Inflammatory macrophage treated with lipopolysaccharide for 1 hour (primary cell): ENCODE results near the gene INCENP.

ENCODE experiments used
- DNase-seq, 2 donors: peaks; one replicate each; pipeline ENCODE4 v3.0.0-alpha.2; 2020 to 2022

The INCENP gene

DNA sequence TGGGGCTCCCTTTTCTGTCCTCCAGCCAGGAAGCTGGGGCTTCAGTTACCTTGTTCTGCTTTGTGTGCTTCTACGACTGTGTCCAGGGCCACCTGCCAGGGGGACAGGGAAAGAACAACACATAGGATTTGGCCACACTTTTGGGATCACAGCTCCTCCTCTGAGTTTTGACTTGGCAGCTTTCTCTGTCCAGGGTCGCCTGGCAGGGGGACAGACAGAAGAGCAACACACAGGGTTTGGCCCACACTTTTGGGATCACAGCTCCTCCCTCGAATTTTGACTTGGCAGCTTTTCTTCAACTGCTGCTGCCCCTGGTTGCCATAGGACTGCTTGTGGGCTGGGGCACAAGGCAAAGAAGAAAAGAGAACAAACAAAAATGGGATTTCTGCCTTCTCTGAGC is 19.1 kb downstream of the INCENP start:
- DNase-seq: no peak

DNA sequence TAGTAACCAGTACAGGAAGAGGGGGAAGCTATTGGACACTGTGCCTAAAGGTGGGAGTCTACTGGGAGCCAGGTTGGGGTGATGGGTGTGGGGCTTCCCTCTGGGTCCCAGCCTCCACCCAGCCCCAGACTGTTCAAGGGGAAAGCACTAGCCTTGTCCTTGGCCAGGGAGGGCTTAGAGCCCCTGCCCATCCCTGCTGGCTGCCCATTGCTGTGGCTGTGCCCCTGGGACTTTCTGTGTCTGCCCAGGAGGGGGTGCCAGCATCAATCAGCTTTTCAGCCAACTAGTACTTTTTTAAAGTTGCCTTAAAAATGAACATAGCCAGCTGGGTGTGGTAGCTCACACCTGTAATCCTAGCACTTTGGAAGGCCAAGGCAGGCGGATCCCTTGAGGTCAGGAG is 19.9 kb downstream of the INCENP start:
- no peak for DNase-seq

GRCh38 chr11:62144641-62145255 is 20.9 kb downstream of the INCENP start:
- DNase-seq: no peak

GRCh38 chr11:62145261-62145871 is 21.6 kb downstream of the INCENP start:
- DNase-seq: no peak

DNA sequence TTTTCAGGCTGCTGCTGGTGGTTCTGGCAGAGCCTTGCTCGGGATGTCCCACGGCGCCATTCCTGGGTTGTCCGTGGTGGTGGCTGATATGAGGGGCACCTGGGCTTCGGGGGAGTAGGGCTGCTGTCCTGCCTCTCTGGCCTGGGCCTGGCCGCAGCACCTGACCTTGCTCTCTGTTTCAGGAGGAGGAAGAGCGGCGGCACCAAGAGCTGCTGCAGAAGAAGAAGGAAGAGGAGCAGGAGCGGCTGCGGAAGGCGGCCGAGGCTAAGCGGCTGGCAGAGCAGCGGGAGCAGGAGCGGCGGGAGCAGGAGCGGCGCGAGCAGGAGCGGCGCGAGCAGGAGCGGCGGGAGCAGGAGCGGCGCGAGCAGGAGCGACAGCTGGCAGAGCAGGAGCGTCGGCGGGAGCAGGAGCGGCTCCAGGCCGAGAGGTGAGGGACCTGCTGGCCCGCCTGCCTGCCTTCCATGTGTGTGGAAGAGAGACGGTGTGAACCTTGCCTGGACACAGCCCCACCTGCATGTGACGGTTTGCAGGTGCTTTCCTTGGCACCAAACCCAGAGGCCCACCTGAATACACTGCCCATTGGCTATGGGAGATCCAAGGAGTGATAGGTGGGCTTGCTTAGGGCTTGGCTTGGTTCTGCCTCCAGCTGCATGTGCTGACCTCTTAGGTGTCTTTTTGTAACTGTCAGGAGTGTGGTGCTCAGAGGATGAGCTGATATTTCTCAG is 22.8 kb downstream of the INCENP start:
- no peak for DNase-seq

DNA sequence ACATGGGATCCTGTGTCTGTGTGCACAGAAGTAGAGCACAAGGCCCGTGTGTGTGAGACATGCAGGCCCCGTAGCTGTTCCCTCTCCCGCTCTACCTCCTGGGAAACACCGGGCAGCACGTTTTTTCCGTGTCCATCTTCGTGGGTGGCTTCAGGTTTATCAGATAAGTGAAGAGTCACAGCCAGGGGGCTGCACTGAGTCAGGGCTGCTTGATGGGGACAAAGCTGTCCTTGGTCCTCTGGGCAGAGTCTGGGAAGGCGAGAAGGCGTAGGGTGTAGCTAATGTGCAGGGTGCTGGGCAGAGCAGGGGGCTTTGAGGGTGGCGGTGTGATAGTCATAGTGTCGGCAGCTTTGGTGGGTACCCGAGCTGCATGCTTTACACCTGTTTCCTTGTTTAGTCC is 23.7 kb downstream of the INCENP start:
- no peak for DNase-seq

- no peak for DNase-seq
Observed at GRCh38 chr11:62148271-62148980, 24.6 kb downstream of the INCENP start.

GRCh38 chr11:62149986-62150886 is 26.4 kb downstream of the INCENP start:
- no peak for DNase-seq

DNA sequence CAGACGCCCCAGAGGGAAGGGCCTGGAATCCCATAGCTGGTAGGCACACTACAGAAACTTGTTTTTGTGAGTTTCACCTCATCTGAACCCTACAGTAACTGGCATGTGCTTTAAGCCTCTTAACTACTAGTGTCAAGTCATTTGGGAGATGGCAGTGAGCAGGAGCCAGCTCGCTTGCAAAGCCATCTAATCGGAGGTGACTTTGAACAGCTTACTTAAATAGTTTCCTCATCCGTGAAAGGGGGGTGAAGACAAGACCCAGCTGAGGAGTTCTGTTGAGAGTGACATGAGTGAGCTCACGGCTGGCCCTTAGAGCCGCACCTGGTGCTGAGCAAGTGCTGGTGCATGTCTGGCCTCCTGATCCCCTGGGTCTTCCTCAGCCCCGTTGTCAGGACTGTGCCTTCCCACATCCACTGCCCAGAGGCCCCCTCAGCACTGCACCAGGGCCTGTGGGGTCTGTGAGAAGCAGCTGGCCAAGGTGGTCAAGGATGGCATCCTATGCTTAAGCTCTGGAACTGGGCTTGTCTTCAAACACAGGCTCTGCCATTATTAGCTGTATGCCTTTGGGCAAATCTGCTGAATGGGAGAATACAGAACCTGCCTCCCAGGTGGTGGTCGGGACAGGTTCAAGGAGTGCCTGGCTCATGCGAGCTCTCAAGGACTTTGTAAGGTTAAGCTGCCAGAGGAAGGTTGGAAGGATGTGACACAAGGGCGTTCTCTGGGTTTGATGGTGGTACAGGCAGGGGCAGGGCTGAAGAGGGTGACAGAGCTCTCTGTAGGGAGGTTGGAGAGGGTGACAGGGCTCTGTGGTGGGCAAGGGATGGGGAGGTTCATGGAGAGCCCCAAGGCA is 27.3 kb downstream of the INCENP start:
- DNase-seq: no peak

- DNase-seq: no peak
Observed at GRCh38 chr11:62151737-62152102, 27.9 kb downstream of the INCENP start.

DNA sequence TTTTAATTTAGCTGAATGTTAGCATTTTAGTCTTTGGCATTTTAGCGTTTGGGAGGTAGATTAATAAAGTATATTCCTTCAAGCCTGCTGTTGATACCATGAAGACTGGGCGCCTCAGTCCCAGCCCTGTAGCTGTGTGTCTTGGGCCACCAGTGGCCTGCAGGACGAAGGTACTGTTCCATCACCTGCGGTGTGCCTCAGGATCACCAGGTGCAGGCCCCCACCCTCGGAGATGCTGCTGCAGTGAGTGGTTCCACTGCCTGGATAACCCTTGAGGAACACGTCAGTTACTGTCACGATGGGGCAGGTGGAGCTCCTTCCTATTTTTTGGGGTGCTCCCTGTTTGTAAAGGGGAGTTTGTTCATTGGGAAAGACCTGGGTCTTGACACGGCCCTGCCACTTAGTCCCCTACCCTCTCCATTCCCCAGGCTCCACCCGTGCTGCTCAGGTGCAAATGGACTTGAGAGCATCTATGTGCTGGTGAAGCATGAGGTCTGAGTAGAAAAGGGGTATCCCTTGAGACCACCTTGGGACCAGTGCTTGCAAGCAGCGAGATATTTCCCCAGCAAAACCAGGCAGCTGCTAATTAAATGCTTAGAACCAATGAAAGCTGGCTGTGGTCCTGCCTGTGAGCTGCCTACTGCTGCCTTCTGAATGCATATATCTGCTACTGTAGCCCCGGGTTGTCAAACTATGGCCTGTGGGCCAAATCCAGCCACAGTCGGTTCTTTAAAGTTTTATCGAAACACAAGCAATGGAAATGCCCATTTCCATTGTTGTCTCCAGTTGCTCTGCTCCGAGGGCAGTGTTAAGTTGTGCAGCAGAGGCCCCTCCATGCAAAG is 28.7 kb downstream of the INCENP start:
- no peak for DNase-seq

- DNase-seq: peak; percentile 9 to 25
Observed at GRCh38 chr11:62153087-62153395, 29.2 kb downstream of the INCENP start.

- no peak for DNase-seq
Observed at GRCh38 chr11:62153617-62154016, 29.8 kb downstream of the INCENP start.

- DNase-seq: no peak
Observed at GRCh38 chr11:62157603-62158002, 33.8 kb downstream of the INCENP start.

DNA sequence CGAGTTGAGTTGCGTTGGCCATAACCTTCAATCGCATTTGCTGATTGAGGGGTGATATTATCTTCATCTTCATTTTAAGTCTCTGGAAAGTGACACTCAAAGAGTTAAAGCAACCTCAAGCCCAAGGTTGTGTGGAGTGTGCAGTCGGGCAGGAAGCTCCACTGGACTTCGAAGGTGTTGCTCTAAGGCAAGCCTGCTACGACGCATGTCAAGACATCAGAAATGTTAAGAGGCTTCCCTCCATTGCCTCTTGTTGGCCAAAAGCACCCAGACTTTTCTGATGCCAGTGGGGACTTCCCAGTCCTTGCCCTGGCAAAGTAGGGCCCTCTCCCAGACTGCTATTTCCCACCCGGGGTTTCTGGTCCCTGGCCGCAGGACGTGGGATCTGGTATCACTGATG is 42.6 kb downstream of the INCENP start:
- DNase-seq: no peak

DNA sequence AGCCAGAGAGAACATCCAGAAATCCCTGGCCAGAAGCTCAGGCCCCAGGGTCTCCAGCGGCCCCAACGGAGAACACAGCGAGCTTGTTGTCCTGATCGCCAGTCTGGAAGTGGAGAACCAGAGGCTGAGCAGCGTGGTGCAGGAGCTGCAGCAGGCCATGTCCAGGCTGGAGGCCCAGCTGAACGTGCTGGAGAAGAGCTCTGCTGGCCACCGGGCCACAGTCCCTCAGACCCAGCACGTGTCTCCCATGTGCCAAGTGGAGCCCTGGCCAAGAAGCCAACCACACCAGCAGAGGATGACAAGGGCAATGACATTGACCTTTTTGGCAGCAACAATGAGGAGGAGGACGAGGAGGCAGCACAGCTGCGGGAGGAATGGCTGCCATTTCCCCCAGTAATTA is 45.6 kb downstream of the INCENP start:
- no peak for DNase-seq

DNA sequence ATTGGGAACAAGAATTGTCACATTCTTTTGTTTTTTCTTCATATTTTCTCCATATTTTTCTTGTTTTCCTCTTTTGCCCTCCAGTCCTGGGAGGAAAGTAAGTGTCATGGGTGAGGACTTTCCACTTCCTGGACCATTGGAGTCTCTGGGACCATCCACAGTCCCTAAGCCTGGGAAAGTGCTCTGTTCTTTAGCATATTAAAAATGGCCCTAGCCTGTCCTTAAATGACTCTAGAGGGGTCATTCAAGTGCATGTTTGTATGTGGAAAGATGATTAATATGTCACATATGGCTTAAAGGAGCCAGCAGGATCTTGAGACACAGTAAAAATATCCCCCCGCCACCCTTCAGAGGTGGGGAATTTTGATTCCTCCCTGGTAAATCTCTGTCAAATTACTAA is 46.1 kb downstream of the INCENP start:
- DNase-seq: no peak

- DNase-seq: peak; percentile 69 to 95
Observed at GRCh38 chr11:62171261-62171723, 47.5 kb downstream of the INCENP start.

DNA sequence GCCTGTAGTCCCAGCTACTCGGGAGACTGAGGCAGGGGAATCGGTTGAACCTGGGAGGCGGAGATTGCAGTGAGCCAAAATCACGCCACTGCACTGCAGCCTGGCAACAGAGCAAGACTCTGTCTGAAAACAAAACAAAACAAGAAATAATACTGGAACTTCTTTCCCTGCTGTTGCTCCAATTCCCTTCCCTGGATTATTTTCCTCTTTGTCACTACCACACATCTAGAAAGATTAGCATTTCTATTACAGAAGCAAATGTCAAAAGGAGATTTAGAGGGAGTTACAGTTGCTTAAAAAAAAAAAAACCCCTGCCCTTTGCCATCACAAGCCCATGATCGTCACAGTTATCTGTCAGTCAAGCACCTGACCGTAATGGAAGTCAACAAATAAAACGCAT is 48.5 kb downstream of the INCENP start:
- no peak for DNase-seq

DNA sequence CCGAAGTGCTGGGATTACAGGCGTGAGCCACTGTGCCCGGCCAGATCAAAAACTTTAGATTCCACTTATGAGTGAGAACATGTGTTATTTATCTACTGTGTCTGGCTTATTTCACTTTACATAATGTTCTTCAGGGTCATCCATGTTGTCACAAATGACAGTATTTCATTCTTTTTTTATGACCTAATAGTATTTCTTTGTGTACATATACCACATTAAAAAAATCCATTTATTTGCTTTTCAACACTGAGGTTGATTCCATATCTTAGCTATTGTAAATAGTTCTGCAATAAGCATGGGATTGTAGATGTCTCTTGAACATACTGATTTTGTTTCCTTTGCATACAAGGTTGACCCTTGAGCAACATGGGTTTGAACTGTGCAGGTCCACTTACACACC is 53.0 kb downstream of the INCENP start:
- no peak for DNase-seq

GRCh38 chr11:62179995-62180394 is 56.2 kb downstream of the INCENP start:
- no peak for DNase-seq
